ENCODE data around the gene CTU2.

GRCh38 chr16:88726408-88726749, 20.1 kb downstream of the CTU2 start:
- TF ChIP-seq CTCF (IDR thresholded peaks at IDR 0.05; ENCODE audit: poor library complexity, severe bottlenecking) (no peak), REST (IDR thresholded peaks at IDR 0.05; ENCODE audit: borderline replicate concordance) (no peak), POLR2AphosphoS5 (IDR thresholded peaks at IDR 0.05) (no peak), EP300 (conservative IDR thresholded peaks at IDR 0.05; ENCODE audit: poor library complexity, severe bottlenecking) (no peak), EZH2 (IDR thresholded peaks at IDR 0.05; ENCODE audit: borderline replicate concordance, insufficient read depth, low read length, poor library complexity, severe bottlenecking) (no peak), TAF1 (IDR thresholded peaks at IDR 0.05; ENCODE audit: low read depth) (no peak), RAD21 (conservative IDR thresholded peaks at IDR 0.05) (no peak), MXI1 (conservative IDR thresholded peaks at IDR 0.05; ENCODE audit: poor library complexity, severe bottlenecking) (no peak), SMC3 (conservative IDR thresholded peaks at IDR 0.05; ENCODE audit: poor library complexity) (no peak)

All from neural cell (in vitro differentiated cells).